ENCODE measurements around the gene CDC42EP4. TPM values are rescaled to one million over a fixed set of nuclear protein-coding genes. Genes with fewer than 3 reads are reported as not detected.

The CDC42EP4 gene
- total and polyA plus RNA-seq, 2 experiments from 2014 or later = 4.4 to 19.9 TPM

DNA sequence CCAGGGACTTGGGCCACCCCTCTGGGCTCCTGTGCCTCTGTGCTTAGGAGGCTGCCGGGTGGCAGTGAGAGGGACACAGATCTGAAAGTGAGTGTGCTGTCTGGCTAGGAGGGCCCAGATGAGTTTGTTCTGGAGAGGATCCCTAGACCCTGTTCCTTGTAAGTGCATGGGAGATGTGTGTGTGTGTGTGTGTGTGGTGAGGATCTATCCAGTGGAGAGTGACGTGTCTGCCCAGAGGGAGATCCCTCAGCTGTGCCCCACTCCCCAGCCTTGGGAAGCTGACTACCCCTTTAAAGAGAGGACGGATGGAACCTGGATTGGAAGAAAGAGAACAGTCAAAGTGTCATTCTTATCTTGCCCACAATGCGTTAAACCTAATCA lies 25.5 kb upstream of the CDC42EP4 start (continued):
- TF ChIP-seq, protein P1, sequence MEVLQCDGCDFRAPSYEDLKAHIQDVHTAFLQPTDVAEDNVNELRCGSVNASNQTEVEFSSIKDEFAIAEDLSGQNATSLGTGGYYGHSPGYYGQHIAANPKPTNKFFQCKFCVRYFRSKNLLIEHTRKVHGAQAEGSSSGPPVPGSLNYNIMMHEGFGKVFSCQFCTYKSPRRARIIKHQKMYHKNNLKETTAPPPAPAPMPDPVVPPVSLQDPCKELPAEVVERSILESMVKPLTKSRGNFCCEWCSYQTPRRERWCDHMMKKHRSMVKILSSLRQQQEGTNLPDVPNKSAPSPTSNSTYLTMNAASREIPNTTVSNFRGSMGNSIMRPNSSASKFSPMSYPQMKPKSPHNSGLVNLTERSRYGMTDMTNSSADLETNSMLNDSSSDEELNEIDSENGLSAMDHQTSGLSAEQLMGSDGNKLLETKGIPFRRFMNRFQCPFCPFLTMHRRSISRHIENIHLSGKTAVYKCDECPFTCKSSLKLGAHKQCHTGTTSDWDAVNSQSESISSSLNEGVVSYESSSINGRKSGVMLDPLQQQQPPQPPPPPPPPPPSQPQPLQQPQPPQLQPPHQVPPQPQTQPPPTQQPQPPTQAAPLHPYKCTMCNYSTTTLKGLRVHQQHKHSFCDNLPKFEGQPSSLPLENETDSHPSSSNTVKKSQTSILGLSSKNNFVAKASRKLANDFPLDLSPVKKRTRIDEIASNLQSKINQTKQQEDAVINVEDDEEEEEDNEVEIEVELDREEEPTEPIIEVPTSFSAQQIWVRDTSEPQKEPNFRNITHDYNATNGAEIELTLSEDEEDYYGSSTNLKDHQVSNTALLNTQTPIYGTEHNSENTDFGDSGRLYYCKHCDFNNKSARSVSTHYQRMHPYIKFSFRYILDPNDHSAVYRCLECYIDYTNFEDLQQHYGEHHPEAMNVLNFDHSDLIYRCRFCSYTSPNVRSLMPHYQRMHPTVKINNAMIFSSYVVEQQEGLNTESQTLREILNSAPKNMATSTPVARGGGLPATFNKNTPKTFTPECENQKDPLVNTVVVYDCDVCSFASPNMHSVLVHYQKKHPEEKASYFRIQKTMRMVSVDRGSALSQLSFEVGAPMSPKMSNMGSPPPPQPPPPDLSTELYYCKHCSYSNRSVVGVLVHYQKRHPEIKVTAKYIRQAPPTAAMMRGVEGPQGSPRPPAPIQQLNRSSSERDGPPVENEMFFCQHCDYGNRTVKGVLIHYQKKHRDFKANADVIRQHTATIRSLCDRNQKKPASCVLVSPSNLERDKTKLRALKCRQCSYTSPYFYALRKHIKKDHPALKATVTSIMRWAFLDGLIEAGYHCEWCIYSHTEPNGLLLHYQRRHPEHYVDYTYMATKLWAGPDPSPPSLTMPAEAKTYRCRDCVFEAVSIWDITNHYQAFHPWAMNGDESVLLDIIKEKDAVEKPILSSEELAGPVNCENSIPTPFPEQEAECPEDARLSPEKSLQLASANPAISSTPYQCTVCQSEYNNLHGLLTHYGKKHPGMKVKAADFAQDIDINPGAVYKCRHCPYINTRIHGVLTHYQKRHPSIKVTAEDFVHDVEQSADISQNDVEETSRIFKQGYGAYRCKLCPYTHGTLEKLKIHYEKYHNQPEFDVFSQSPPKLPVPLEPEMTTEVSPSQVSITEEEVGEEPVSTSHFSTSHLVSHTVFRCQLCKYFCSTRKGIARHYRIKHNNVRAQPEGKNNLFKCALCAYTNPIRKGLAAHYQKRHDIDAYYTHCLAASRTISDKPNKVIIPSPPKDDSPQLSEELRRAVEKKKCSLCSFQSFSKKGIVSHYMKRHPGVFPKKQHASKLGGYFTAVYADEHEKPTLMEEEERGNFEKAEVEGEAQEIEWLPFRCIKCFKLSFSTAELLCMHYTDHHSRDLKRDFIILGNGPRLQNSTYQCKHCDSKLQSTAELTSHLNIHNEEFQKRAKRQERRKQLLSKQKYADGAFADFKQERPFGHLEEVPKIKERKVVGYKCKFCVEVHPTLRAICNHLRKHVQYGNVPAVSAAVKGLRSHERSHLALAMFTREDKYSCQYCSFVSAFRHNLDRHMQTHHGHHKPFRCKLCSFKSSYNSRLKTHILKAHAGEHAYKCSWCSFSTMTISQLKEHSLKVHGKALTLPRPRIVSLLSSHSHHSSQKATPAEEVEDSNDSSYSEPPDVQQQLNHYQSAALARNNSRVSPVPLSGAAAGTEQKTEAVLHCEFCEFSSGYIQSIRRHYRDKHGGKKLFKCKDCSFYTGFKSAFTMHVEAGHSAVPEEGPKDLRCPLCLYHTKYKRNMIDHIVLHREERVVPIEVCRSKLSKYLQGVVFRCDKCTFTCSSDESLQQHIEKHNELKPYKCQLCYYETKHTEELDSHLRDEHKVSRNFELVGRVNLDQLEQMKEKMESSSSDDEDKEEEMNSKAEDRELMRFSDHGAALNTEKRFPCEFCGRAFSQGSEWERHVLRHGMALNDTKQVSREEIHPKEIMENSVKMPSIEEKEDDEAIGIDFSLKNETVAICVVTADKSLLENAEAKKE (CRISPR knock-in tag; IDR thresholded peaks at IDR 0.05) = no peak
- TF ChIP-seq, protein P2, sequence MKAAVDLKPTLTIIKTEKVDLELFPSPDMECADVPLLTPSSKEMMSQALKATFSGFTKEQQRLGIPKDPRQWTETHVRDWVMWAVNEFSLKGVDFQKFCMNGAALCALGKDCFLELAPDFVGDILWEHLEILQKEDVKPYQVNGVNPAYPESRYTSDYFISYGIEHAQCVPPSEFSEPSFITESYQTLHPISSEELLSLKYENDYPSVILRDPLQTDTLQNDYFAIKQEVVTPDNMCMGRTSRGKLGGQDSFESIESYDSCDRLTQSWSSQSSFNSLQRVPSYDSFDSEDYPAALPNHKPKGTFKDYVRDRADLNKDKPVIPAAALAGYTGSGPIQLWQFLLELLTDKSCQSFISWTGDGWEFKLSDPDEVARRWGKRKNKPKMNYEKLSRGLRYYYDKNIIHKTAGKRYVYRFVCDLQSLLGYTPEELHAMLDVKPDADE (IDR thresholded peaks at IDR 0.05) = no peak
- TF ChIP-seq EZH2 (IDR thresholded peaks at IDR 0.05; ENCODE audit: low read depth, unreplicated experiment) (no peak), STAT1 (IDR thresholded peaks at IDR 0.05; ENCODE audit: unreplicated experiment) (no peak)
- TF ChIP-seq, protein P3, sequence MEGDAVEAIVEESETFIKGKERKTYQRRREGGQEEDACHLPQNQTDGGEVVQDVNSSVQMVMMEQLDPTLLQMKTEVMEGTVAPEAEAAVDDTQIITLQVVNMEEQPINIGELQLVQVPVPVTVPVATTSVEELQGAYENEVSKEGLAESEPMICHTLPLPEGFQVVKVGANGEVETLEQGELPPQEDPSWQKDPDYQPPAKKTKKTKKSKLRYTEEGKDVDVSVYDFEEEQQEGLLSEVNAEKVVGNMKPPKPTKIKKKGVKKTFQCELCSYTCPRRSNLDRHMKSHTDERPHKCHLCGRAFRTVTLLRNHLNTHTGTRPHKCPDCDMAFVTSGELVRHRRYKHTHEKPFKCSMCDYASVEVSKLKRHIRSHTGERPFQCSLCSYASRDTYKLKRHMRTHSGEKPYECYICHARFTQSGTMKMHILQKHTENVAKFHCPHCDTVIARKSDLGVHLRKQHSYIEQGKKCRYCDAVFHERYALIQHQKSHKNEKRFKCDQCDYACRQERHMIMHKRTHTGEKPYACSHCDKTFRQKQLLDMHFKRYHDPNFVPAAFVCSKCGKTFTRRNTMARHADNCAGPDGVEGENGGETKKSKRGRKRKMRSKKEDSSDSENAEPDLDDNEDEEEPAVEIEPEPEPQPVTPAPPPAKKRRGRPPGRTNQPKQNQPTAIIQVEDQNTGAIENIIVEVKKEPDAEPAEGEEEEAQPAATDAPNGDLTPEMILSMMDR (conservative IDR thresholded peaks at IDR 0.05; ENCODE audit: low read depth in 2 of 2) = no peak
